ENCODE results near the gene NUP214.
"Not testable (repeated sequence)": the region's sequence is repeated elsewhere in the genome, so short reads cannot be mapped to it uniquely, and the experiment has no call there.

The NUP214 gene

GRCh38 chr9:131116281-131117120 is 8.9 kb upstream of the NUP214 start:
- no peak for DNase-seq (ENCODE audit: low read depth in 2 of 3, low spot score in 2 of 3)

GRCh38 chr9:131117121-131117761 is 8.1 kb upstream of the NUP214 start:
- DNase-seq (ENCODE audit: low read depth in 2 of 3, low spot score in 2 of 3) = no peak

GRCh38 chr9:131117762-131118145 is 7.6 kb upstream of the NUP214 start:
- DNase-seq (ENCODE audit: low read depth in 2 of 3, low spot score in 2 of 3) = no peak

DNA sequence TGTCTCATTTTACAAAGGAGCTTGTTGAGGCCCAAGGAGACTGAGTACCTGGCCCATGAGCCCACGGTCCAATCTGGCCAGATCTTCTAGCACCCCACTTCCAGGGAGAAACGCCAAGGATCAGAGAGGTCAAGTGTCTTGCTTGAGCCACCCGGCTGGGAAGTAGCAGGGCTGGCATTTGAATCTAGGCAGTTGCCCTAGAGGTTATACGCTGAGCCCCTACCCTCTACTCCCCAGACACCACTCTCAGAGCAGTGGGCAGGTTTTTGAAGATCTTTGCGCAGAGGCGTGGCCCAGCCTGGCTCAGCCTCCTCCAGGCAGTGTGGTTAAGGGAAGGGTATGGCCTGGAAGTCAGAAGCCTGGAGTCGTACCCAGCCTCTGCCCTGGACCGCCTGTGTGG is 5.8 kb upstream of the NUP214 start:
- no peak for DNase-seq (ENCODE audit: low read depth in 2 of 3, low spot score in 2 of 3)

DNA sequence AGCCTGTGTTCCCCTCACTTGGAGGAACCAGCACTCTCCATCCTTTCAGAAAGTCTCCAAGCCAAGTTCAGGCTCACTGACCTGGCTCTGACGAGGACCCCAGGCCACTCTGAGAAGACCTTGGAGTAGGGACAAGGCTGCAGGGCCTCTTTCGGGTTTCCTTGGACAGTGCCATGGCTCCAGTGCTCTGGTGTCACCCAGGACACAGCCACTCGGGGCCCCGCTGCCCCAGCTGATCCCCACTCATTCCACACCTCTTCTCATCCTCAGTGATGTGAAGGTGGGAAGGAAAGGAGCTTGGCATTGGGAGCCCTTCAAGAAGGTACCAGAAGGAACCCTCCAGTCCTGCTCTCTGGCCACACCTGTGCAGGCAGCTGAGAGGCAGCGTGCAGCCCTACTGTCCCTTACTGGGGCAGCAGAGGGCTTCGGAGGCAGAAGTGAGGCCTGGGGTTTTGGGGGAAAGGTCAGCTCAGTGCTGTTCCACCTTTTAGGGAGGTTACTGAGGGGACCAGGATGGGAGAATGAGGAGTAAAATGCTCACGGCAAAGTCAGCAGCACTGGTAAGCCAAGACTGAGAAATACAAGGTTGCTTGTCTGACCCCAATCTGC is 4.7 kb upstream of the NUP214 start:
- DNase-seq (ENCODE audit: low read depth in 2 of 3, low spot score in 2 of 3) = no peak

DNA sequence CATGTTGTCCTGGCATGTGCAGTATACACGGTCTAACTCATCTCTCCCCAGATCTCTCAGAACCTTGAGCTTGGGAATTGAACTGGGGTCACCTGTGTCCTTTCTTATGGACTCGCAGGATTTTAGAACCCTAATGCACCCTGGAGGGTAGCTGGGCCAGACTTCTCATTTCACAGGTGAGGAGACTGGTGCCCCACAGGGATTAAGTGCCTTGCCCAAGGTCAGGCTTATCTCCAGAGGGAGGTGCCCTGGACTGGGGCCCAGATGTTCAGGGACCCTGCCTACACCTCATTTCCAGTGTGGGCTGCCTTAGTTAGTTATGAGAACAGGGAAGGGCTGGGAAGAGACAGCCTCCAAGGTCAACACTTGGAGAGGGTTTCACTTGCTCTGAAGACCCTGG is 4.0 kb upstream of the NUP214 start:
- DNase-seq (ENCODE audit: low read depth in 2 of 3, low spot score in 2 of 3) = no peak

DNA sequence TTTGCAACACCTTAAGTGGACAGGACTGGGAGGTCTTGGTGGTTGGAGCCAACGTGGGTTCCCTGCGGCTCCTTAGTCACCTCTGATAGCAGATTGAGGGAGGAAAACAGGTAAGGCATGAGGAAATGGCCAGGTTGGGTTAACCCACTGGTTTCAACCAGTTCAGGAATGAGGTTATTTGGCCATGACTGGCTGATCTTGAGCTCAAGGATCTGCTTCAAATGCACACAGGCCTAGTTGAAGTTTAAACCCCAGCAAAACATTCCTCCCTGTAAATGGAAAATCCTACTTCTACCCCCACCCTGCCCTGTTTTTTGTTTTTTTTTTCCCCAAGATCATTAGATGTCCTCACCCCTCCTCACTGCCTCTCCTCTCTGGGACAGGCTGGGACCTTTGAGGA is 3.2 kb upstream of the NUP214 start:
- no peak for DNase-seq (ENCODE audit: low read depth in 2 of 3, low spot score in 2 of 3)

DNA sequence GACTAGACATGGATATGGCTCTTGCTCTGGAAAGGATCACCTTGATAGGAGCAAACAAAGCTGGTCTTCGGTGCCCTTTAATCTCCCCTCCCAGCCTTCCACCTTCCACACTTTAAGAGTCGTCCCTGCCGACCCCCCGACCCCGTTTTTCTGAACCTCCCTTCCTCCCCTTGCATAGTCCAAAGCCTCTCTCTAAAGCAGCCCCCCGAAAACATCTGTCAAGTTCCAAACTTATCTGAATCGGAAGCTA is 423 bp upstream of the NUP214 start:
- DNase-seq (ENCODE audit: low read depth in 2 of 3, low spot score in 2 of 3) = peak in 1 of 3 experiments; percentile 5

DNA sequence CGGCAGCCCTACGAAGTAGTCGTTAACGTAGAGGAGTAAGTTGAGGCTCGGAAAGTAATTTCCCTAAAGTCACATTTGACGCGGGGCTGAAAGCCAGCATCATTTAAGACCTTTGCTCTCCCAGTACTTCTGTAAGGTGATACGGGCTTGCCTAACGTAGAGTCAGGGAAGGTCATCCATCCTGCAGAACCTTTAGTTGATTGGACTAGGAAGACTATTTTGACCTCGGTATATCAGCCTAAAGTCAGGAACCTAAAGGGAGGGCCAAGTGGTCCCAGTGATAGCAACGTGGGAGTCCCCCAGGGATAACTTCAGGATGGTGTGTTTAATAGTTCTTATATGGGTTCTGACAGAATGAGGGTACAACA is 657 bp downstream of the NUP214 start:
- DNase-seq (ENCODE audit: low read depth in 2 of 3, low spot score in 2 of 3) = no peak

- DNase-seq (ENCODE audit: low read depth in 2 of 3, low spot score in 2 of 3) = no peak
Observed at GRCh38 chr9:131129183-131129582, 3.8 kb downstream of the NUP214 start.

- no peak for DNase-seq (ENCODE audit: low read depth in 2 of 3, low spot score in 2 of 3)
Observed at GRCh38 chr9:131138676-131139075, 13.3 kb downstream of the NUP214 start.

GRCh38 chr9:131140112-131140511 is 14.7 kb downstream of the NUP214 start:
- DNase-seq (ENCODE audit: low read depth in 2 of 3, low spot score in 2 of 3) = no peak

DNA sequence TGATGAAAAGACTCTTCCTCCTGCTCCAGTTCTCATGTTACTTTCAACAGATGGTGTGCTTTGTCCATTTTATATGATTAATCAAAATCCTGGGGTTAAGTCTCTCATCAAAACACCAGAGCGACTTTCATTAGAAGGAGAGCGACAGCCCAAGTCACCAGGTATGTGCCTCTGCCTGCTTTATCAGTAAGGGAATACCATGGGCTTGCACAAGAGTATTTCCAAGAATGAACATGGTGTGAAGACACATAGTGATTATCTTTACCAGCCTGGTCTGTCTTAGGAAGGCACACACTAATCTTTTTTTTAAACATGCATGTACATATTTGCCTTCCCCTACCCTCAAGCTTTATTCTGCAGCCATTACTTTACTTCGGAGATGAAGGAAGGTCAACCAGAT is 15.2 kb downstream of the NUP214 start:
- no peak for DNase-seq (ENCODE audit: low read depth in 2 of 3, low spot score in 2 of 3)

- DNase-seq (ENCODE audit: low read depth in 2 of 3, low spot score in 2 of 3) = no peak
Observed at GRCh38 chr9:131142160-131142559, 16.8 kb downstream of the NUP214 start.

DNA sequence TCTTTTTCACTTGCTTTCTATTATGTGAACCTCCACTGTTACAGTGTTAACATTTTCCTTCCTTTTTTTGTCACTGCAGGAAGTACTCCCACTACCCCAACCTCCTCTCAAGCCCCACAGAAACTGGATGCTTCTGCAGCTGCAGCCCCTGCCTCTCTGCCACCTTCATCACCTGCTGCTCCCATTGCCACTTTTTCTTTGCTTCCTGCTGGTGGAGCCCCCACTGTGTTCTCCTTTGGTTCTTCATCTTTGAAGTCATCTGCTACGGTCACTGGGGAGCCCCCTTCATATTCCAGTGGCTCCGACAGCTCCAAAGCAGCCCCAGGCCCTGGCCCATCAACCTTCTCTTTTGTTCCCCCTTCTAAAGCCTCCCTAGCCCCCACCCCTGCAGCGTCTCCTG is 18.8 kb downstream of the NUP214 start:
- DNase-seq (ENCODE audit: low read depth in 2 of 3, low spot score in 2 of 3) = no peak

GRCh38 chr9:131145245-131145644 is 19.9 kb downstream of the NUP214 start:
- no peak for DNase-seq (ENCODE audit: low read depth in 2 of 3, low spot score in 2 of 3)

- no peak for DNase-seq (ENCODE audit: low read depth in 2 of 3, low spot score in 2 of 3)
Observed at GRCh38 chr9:131146186-131146585, 20.8 kb downstream of the NUP214 start.

GRCh38 chr9:131148276-131148675 is 22.9 kb downstream of the NUP214 start:
- DNase-seq (ENCODE audit: low read depth in 2 of 3, low spot score in 2 of 3) = no peak

GRCh38 chr9:131148966-131149687 is 23.7 kb downstream of the NUP214 start:
- no peak for DNase-seq (ENCODE audit: low read depth in 2 of 3, low spot score in 2 of 3)

GRCh38 chr9:131149688-131150053 is 24.3 kb downstream of the NUP214 start:
- DNase-seq (ENCODE audit: low read depth in 2 of 3, low spot score in 2 of 3) = no peak

GRCh38 chr9:131153595-131153994 is 28.2 kb downstream of the NUP214 start:
- no peak for DNase-seq (ENCODE audit: low read depth in 2 of 3, low spot score in 2 of 3)

DNA sequence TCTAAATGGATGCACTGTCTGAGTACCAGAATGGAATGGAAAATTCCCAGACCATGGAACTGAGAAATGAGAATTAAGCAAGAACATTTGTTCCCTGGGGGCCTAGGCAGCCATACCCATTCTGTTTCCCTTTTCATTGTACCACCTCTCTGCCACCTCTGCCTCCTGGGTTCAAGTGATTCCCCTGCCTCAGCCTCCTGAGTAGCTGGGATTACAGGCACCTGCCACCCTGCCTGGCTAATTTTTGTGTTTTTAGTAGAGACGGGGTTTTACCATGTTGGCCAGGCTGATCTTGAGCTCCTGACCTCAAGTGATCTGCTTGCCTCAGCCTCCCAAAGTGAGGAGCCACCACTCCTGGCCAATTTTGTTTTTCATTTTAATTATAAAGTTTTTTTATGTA is 33.3 kb downstream of the NUP214 start:
- not testable (repeated sequence) for DNase-seq (ENCODE audit: low read depth in 2 of 3, low spot score in 2 of 3)
